Spleen (tissue), 11 donors: Measurements from ENCODE around the gene MBD3L4. TPM values are rescaled to one million over a fixed set of nuclear protein-coding genes. Genes with fewer than 3 reads are reported as not detected.
"Not testable (repeated sequence)": the region's sequence is repeated elsewhere in the genome, so short reads cannot be mapped to it uniquely, and the experiment has no call there.

Source experiments
- DNase-seq: peaks from one replicate; pipeline ENCODE4 v3.0.0-alpha.2; 2020
- H3K27ac ChIP-seq, 8 donors: fragments of 200-600 bp; sonication (generic) in 7 of 8; 1 replicate in 4 of 8; 2 replicates in 4 of 8; pipeline versions ENCODE4 v1.5.0 to v1.8.0; 2016 to 2021; ENCODE audit warnings: inconsistent platforms in 4 of 8, mild to moderate bottlenecking in 4 of 8, moderate library complexity in 1 of 8
- H3K27me3 ChIP-seq, 7 donors: fragments of 200-600 bp; sonication (generic) in 6 of 7; replicated peaks in 1 of 7; 1 replicate in 4 of 7; 2 replicates in 3 of 7; pipeline versions ENCODE4 v1.5.0 to v1.8.0; 2016 to 2021; ENCODE audit warnings: inconsistent platforms in 3 of 7, mild to moderate bottlenecking in 1 of 7
- H3K36me3 ChIP-seq, 6 donors: fragments of 200-600 bp; sonication (generic) in 5 of 6; 1 replicate in 4 of 6; 2 replicates in 2 of 6; pipeline versions ENCODE4 v1.5.0 to v1.8.0; 2016 to 2021; ENCODE audit warnings: inconsistent platforms in 2 of 6
- H3K4me1 ChIP-seq, 6 donors: fragments of 200-600 bp; sonication (generic) in 5 of 6; 1 replicate in 3 of 6; 2 replicates in 3 of 6; pipeline versions ENCODE4 v1.5.0 to v1.8.0; 2016 to 2021; ENCODE audit warnings: inconsistent platforms in 3 of 6
- H3K4me3 ChIP-seq, 8 donors: fragments of 200-600 bp; sonication (generic) in 7 of 8; 1 replicate in 4 of 8; 2 replicates in 4 of 8; pipeline versions ENCODE4 v1.5.0 to v1.8.0; 2016 to 2021; ENCODE audit warnings: inconsistent platforms in 4 of 8, mild to moderate bottlenecking in 4 of 8, moderate library complexity in 2 of 8
- H3K9me3 ChIP-seq, 8 donors: fragments of 200-600 bp; sonication (generic) in 7 of 8; 1 replicate in 4 of 8; 2 replicates in 4 of 8; pipeline versions ENCODE4 v1.5.0 to v1.8.0; 2016 to 2021; ENCODE audit warnings: inconsistent platforms in 4 of 8
- POLR2A ChIP-seq, 3 donors: fragments of 450-650 bp; IDR thresholded peaks; one replicate each; pipeline ENCODE4 v1.5.1; 2017; ENCODE audit warnings: antibody characterized with exemption in 3 of 3, mild to moderate bottlenecking in 1 of 3
- POLR2AphosphoS5 ChIP-seq, 3 donors: sonication (generic); formaldehyde crosslinking; IDR thresholded peaks; one replicate each; pipeline ENCODE4 v1.5.1; 2017; ENCODE audit warnings: antibody characterized with exemption in 3 of 3
- WGBS, 5 donors: extraction: QIAGEN DNeasy Blood & Tissue Kit in 3 of 5; methylation state at CpG; one replicate each; pipeline versions ENCODE4 v1.1.5 to v1.1.7; 2013 to 2018; 5-methylcytosine and 5-hydroxymethylcytosine counted together
- intact Hi-C: fragments of 100-400 bp; cut with DNase I; formaldehyde crosslinking; loops from one replicate; pipeline ENCODE4 v1.15.0; 2023; ENCODE audit warnings: low total_unique reads
- polyA plus RNA-seq, 3 donors: library from polyadenylated mRNA; stranded (reverse); fragments of 200-250 nt; gene quantifications; one replicate each; pipeline ENCODE4 v1.2.1, GENCODE V29; 2013
- total RNA-seq, 7 donors: library from RNA; depleted of rRNA in 3 of 7; stranded (reverse); fragments of >200 nt in 3 of 7; fragmentation: NEBNext Ultra II Directional in 4 of 7; extraction: Animal tissue kit (Norgen Biotek cat#: 25700) in 4 of 7; gene quantifications; one replicate each; pipeline versions ENCODE4 v1.1.0 to v1.2.1, GENCODE V29; 2016 to 2021
- TF ChIP-seq, protein P1 (sequence below), 11 experiments: fragments of 200-600 bp in 7 of 11; fragments of 450-650 bp in 4 of 11; sonication (generic) in 4 of 11; IDR thresholded peaks in 8 of 11; conservative IDR thresholded peaks in 3 of 11; 1 replicate in 7 of 11; 2 replicates in 4 of 11; pipeline versions ENCODE4 v1.4.0 to v1.8.0; 2016 to 2021; ENCODE audit warnings: antibody characterized with exemption in 11 of 11, inconsistent platforms in 4 of 11, mild to moderate bottlenecking in 1 of 11
- donor health status: healthy with polysubstance abuse.
- donor health status: DM: no; HTN: no; CAD: no; lungs with moderate emphysema.
- donor health status: DM: no; HTN: no; CAD: no.
- donor health status: Bipolar disorder and iron deficiency.
- donor health status: healthy.
- donor health status: DM: no; HTN: no; CAD: no.
- donor health status: DM: yes; HTN: yes; CAD: no.

MBD3L4 gene
- total and polyA plus RNA-seq, 10 donors: not detected

DNA sequence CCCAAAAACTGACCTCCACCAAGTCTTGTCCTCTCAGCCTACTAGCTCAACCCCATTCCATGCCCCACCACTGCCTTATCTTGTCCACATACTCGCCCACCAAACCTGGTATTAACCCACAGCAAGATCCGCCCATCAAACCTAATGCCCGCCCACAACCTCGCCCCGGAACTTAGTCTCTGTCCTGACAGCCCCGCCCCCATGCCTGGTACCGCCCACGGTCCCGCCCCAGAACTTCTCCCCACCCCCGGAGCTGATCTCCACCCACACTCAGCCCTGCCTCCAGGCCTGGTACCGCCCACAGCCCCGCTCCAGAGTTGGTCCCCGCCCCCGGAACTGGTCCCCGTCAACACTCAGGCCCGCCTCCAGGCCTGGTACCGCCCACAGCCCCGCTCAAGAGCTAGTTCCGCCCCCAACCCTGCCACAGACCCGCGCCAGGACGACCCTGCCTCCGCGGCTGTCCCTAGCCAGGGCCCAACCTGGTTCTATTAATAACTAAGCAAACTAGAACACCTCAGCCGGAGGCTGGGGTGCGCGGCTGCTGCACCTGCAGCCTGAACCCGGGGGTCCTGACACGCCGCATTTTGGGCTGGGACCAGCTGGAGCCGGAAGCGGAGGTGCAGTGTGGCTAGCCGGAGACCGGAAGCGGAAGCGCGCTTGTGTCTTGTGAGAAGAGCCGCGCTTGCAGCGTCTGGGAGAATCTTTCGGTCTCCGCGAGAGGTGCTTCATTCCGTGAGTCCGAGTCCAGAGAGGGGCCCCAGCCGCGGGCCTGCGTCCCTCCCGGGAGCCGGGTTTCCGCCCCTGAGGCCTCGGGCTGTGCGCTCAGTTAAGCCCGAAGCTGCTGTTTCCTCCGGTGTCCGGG, 29.3 kb upstream of the MBD3L4 start, which contains the start of gene ZNF557:
Gene ZNF557 (plus strand): TSS at position 662 of the 862 bp plus-strand sequence. CDS start 5,372 bp downstream, outside the sequence.
- Histone ChIP-seq H3K27me3 (no peaks in the 10 kb centered on the region), H3K4me1 (peaks cover 6 to 24% (median 16%) of the 10 kb centered on the region in 6 donors), H3K27ac (peak within 1 kb of the TSS; percentile 89 to 97 (median 92)), H3K9me3 (peaks cover 0 to 6% (median 0%) of the 10 kb centered on the region in 8 donors), H3K4me3 (peak within 1 kb of the TSS; percentile 85 to 100 (median 98)), H3K36me3 (peaks cover 0 to 39% (median 35%) of the 10 kb centered on the region in 6 donors)
- TF ChIP-seq POLR2AphosphoS5 (IDR thresholded peaks at IDR 0.05): peak; percentile 87 to 93 (median 89)
- TF ChIP-seq, protein P1, sequence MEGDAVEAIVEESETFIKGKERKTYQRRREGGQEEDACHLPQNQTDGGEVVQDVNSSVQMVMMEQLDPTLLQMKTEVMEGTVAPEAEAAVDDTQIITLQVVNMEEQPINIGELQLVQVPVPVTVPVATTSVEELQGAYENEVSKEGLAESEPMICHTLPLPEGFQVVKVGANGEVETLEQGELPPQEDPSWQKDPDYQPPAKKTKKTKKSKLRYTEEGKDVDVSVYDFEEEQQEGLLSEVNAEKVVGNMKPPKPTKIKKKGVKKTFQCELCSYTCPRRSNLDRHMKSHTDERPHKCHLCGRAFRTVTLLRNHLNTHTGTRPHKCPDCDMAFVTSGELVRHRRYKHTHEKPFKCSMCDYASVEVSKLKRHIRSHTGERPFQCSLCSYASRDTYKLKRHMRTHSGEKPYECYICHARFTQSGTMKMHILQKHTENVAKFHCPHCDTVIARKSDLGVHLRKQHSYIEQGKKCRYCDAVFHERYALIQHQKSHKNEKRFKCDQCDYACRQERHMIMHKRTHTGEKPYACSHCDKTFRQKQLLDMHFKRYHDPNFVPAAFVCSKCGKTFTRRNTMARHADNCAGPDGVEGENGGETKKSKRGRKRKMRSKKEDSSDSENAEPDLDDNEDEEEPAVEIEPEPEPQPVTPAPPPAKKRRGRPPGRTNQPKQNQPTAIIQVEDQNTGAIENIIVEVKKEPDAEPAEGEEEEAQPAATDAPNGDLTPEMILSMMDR (IDR thresholded peaks at IDR 0.05 in 8 of 11, conservative IDR thresholded peaks at IDR 0.05 in 3 of 11): peak in 1 of 11 experiments; percentile 15
- peak in 1 of 3 donors; percentile 45 for TF ChIP-seq POLR2A (IDR thresholded peaks at IDR 0.05)
- WGBS, 5 donors: 1% methylated on average over 40 to 56 of the region's 56 CpGs
- intact Hi-C loops: no loop called here
- DNase-seq: peak; percentile 100

DNA sequence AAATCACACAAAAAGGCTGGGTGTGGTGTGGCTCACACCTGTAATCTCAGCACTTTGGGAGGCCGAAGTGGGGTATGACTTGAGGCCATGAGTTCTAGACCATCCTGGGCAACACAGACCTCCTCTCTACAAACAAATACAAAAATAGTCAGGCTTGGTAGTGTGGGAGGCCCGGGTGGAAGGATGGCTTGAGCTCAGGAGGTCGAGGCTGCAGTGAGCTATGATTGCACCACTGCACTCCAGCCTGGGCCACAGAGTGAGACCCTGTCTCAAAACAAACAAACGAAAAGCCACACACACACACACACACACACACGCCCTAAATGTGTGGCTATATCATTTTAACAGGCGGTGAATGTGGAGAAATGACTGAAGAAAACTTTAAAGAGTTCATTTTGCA, 28.6 kb upstream of the MBD3L4 start:
- intact Hi-C loops: no loop called here
- H3K4me3 ChIP-seq: peak overlapping the region in 2 of 8 donors; percentile 97 to 98
- H3K27me3 ChIP-seq: no peaks in the 10 kb centered on the region
- peak overlapping the region in 5 of 8 donors; percentile 23 to 97 (median 94) for H3K27ac ChIP-seq
- 83 to 92% (median 84%) methylated on average over 6 of the region's 6 CpGs for WGBS, 5 donors
- peaks cover 0 to 6% (median 0%) of the 10 kb centered on the region in 8 donors for H3K9me3 ChIP-seq
- DNase-seq: no peak
- peaks cover 0 to 32% (median 28%) of the 10 kb centered on the region in 6 donors for H3K36me3 ChIP-seq
- peaks cover 6 to 24% (median 16%) of the 10 kb centered on the region in 6 donors for H3K4me1 ChIP-seq
- TF ChIP-seq POLR2AphosphoS5 (IDR thresholded peaks at IDR 0.05) (no peak), POLR2A (IDR thresholded peaks at IDR 0.05) (no peak)
- TF ChIP-seq, protein P1 (IDR thresholded peaks at IDR 0.05 in 8 of 11, conservative IDR thresholded peaks at IDR 0.05 in 3 of 11): no peak

DNA sequence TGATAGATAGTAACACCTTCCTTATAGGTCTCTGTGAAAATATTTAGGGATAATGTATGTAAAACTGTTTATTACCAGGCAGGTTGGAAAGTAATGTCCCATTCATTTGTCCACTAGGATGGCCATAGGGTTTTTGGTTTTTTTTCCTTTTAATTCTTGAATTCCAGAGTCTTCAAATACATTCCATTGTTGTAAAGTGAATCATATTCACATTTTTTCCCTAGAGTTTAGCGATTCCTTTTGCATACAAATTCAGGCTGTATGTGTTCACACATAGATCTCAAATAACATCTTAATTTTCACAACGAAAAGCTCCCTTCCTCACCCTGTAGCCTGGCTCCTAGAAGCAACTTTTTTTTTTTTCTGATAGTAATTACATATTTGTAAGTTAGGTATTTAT, 27.7 kb upstream of the MBD3L4 start:
- no peaks in the 10 kb centered on the region for H3K27me3 ChIP-seq
- H3K36me3 ChIP-seq: peaks cover 0 to 23% (median 19%) of the 10 kb centered on the region in 6 donors
- peaks cover 6 to 24% (median 16%) of the 10 kb centered on the region in 6 donors for H3K4me1 ChIP-seq
- H3K9me3 ChIP-seq: peaks cover 0 to 6% (median 0%) of the 10 kb centered on the region in 8 donors
- 82 to 94% (median 88%) methylated on average over 2 of the region's 2 CpGs for WGBS, 5 donors
- no peak overlapping the region for H3K27ac ChIP-seq
- TF ChIP-seq, protein P1 (IDR thresholded peaks at IDR 0.05 in 8 of 11, conservative IDR thresholded peaks at IDR 0.05 in 3 of 11): no peak
- TF ChIP-seq POLR2A (IDR thresholded peaks at IDR 0.05) (no peak), POLR2AphosphoS5 (IDR thresholded peaks at IDR 0.05) (no peak)
- intact Hi-C loops: no loop called here
- DNase-seq: no peak
- no peak overlapping the region for H3K4me3 ChIP-seq

DNA sequence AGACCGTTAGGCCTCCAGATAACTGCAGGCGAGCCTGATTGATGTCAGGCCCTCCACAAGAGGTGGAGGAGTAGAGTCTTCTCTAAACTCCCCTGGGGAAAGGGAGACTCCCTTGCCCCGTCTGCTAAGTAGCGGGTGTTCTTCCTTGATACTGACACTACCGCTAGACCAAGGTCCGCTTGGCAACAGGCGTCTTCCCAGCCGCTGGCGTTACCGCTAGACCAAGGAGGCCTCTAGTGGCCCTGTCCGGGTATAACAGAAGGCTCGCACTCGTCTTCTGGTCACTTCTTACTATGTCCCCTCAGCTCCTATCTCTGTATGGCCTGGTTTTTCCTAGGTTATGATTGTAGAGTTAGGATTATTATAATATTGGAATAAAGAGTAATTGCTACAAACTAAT, 27.1 kb upstream of the MBD3L4 start:
- 68 to 83% (median 75%) methylated on average over 13 of the region's 13 CpGs for WGBS, 5 donors
- H3K36me3 ChIP-seq: peaks cover 0 to 17% (median 13%) of the 10 kb centered on the region in 6 donors
- H3K27me3 ChIP-seq, intact Hi-C loops, H3K9me3 ChIP-seq, H3K4me3 ChIP-seq, H3K27ac ChIP-seq, DNase-seq: not testable (repeated sequence)
- H3K4me1 ChIP-seq: peaks cover 6 to 24% (median 16%) of the 10 kb centered on the region in 6 donors
